Amniotic epithelial cell (primary cell): ENCODE data around the gene HTRA2.

Experiments used
- DNase-seq: peaks from one replicate; pipeline ENCODE4 v3.0.0-alpha.2; 2010; ENCODE audit warnings: low read depth

Gene HTRA2

GRCh38 chr2:74515981-74516633 is 13.6 kb upstream of the HTRA2 start:
- DNase-seq = peak; percentile 22

GRCh38 chr2:74516650-74517049 is 13.1 kb upstream of the HTRA2 start:
- no peak for DNase-seq

- DNase-seq = no peak
Measured at GRCh38 chr2:74522516-74522915, 7.2 kb upstream of the HTRA2 start.

GRCh38 chr2:74524005-74524404 is 5.7 kb upstream of the HTRA2 start:
- no peak for DNase-seq

GRCh38 chr2:74524955-74525716 is 4.6 kb upstream of the HTRA2 start:
- no peak for DNase-seq

- peak; percentile 40 for DNase-seq
Measured at GRCh38 chr2:74525717-74526648, 3.8 kb upstream of the HTRA2 start, which contains the start of gene DQX1. Gene DQX1, minus strand, starts transcription at chr2:74526231. Its CDS starts 502 bp downstream, at chr2:74525729.

GRCh38 chr2:74526649-74527230 is 3.0 kb upstream of the HTRA2 start:
- DNase-seq = no peak

- no peak for DNase-seq
Measured at GRCh38 chr2:74527741-74528140, 2.0 kb upstream of the HTRA2 start.

- DNase-seq = no peak
Measured at GRCh38 chr2:74528600-74529356, 955 bp upstream of the HTRA2 start.

- DNase-seq = peak; percentile 7
Measured at GRCh38 chr2:74530239-74531187, 780 bp downstream of the HTRA2 start.

- no peak for DNase-seq
Measured at GRCh38 chr2:74531666-74532065, 1.9 kb downstream of the HTRA2 start.

GRCh38 chr2:74532222-74532621 is 2.5 kb downstream of the HTRA2 start:
- DNase-seq = peak; percentile 39

- no peak for DNase-seq
Measured at GRCh38 chr2:74533464-74533863, 3.7 kb downstream of the HTRA2 start.

GRCh38 chr2:74534411-74534810 is 4.7 kb downstream of the HTRA2 start:
- DNase-seq = no peak

GRCh38 chr2:74535440-74535965 is 5.8 kb downstream of the HTRA2 start:
- no peak for DNase-seq

GRCh38 chr2:74536166-74536950 is 6.6 kb downstream of the HTRA2 start:
- no peak for DNase-seq

- no peak for DNase-seq
Measured at GRCh38 chr2:74537140-74537539, 7.4 kb downstream of the HTRA2 start.

GRCh38 chr2:74538881-74539339 is 9.2 kb downstream of the HTRA2 start:
- DNase-seq = no peak

GRCh38 chr2:74540291-74540690 is 10.6 kb downstream of the HTRA2 start:
- DNase-seq = no peak
